ENCODE measurements around the gene DCLK1. TPM values are rescaled to one million over a fixed set of nuclear protein-coding genes. Genes with fewer than 3 reads are reported as not detected.

The DCLK1 gene
- total RNA-seq, 6 experiments from 2014 or later, result 0.07 to 0.12 (median 0.10) TPM; not detected in 2

DNA sequence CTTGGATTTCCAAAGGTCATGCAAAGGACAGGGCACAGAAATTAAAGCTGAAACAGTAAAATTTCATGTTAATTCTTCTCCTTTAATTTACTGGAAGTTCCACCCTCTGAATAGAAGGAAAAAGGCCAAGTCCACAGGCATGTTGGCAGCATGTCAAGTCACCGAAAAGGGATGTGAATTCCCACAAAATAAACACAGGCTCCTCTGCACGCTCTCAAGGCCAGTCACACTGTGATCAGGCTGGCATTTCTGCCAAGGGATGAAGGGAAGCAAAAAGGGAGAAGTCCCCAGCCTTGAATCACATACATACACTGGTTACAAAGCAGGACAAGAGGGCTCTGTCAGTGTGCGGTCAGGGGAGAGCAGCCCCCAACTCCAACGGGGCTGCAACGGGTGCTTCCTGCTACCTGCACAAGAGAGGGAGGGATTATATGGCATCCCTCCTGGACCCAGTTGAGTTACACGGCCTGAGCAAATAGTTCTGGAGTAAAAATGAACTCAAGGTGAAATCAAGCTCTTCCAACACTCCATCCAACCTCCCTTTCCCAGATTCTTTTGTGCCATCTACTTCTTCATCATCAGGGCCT, 6.9 kb downstream of the DCLK1 start:
- H3K4me3 ChIP-seq, result no peak overlapping the region
- H3K36me3 ChIP-seq, result no peaks in the 10 kb centered on the region
- TF ChIP-seq POLR2A (IDR thresholded peaks at IDR 0.05), result no peak
- TF ChIP-seq, protein P1, sequence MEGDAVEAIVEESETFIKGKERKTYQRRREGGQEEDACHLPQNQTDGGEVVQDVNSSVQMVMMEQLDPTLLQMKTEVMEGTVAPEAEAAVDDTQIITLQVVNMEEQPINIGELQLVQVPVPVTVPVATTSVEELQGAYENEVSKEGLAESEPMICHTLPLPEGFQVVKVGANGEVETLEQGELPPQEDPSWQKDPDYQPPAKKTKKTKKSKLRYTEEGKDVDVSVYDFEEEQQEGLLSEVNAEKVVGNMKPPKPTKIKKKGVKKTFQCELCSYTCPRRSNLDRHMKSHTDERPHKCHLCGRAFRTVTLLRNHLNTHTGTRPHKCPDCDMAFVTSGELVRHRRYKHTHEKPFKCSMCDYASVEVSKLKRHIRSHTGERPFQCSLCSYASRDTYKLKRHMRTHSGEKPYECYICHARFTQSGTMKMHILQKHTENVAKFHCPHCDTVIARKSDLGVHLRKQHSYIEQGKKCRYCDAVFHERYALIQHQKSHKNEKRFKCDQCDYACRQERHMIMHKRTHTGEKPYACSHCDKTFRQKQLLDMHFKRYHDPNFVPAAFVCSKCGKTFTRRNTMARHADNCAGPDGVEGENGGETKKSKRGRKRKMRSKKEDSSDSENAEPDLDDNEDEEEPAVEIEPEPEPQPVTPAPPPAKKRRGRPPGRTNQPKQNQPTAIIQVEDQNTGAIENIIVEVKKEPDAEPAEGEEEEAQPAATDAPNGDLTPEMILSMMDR (IDR thresholded peaks at IDR 0.05), result no peak
- no peaks in the 10 kb centered on the region for H3K9me3 ChIP-seq
- intact Hi-C loops (cut with DNase I), result no loop called here
- H3K4me1 ChIP-seq, result no peaks in the 10 kb centered on the region
- no peaks in the 10 kb centered on the region for H3K27me3 ChIP-seq
- no peak overlapping the region for H3K27ac ChIP-seq
- ATAC-seq (no peak), DNase-seq (no peak)
- WGBS (ENCODE audit: insufficient coverage, low coverage, low lambda C conversion rate, missing lambda C conversion rate), result 42% methylated on average over 6 of the region's 6 CpGs

DNA sequence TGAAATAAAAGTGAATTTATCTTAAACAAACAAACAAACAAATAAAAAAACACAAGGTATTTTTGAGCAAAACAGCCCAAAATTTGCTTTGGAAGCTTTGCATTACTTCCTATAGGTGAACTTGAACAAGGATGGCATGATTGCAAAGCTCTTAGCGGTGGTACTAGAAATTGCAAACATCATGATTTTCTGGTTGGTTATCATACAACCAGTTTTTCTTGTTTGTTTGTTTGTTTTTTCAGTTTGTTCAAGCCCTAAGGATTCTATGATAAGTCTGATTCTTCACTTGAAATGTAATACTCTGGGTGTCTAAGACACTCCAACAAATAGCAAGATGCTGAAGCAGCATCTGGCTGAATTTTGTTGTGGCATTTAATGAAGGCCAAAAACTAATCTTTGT, 15.9 kb downstream of the DCLK1 start:
- WGBS (ENCODE audit: insufficient coverage, low coverage, low lambda C conversion rate, missing lambda C conversion rate), result 73% methylated on average over 1 of the region's 1 CpG
- TF ChIP-seq POLR2A (IDR thresholded peaks at IDR 0.05), result no peak
- TF ChIP-seq, protein P1 (IDR thresholded peaks at IDR 0.05), result no peak
- intact Hi-C loops (cut with DNase I), result no loop called here
- H3K4me1 ChIP-seq, result no peaks in the 10 kb centered on the region
- no peak overlapping the region for H3K27ac ChIP-seq
- no peaks in the 10 kb centered on the region for H3K27me3 ChIP-seq
- no peaks in the 10 kb centered on the region for H3K9me3 ChIP-seq
- no peak overlapping the region for H3K4me3 ChIP-seq
- no peak for ATAC-seq
- no peaks in the 10 kb centered on the region for H3K36me3 ChIP-seq
- no peak for DNase-seq

DNA sequence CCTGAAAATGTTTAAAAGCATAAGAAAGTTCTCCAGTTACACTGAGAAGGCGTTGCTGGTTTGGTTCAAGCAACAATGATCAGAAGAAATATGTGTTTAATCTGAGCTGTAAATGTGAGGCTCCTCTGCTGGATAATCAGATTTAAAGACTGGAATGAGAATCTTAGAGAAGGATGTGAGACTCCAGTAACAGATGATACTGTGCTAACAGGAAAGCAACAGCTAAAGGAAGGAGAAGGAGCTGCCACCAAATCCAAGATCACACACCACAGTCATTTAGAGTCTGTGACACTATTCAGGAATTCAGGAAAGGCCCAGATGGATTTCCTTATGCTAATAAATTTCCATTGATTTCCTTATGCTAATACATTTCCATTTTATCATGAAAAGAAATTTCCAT, 16.9 kb downstream of the DCLK1 start:
- Histone ChIP-seq H3K27ac (no peak overlapping the region), H3K36me3 (no peaks in the 10 kb centered on the region), H3K4me1 (no peaks in the 10 kb centered on the region), H3K4me3 (no peak overlapping the region), H3K27me3 (no peaks in the 10 kb centered on the region), H3K9me3 (no peaks in the 10 kb centered on the region)
- ATAC-seq, result no peak
- intact Hi-C loops (cut with DNase I), result no loop called here
- WGBS (ENCODE audit: insufficient coverage, low coverage, low lambda C conversion rate, missing lambda C conversion rate), result 50% methylated on average over 1 of the region's 1 CpG
- DNase-seq, result no peak
- TF ChIP-seq, protein P1 (IDR thresholded peaks at IDR 0.05), result no peak
- TF ChIP-seq POLR2A (IDR thresholded peaks at IDR 0.05), result no peak

DNA sequence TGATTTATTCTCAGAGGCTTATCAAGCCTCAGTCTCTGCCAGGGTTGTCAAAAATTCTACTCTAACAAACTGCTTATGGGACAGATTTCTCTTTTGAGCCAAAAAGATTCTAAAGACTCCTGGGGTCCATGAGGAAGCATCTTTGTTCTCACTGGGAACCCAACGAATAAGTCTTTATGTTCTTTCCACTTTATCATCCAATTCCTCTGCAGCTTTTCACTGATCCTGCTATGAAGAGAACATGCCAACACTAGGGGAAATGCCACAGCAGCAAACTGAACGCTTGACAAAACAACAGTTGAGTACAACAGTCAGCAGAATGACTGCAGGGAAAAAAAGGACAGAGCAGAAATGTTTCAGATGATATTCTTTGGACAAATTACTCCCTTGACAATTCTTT, 22.2 kb downstream of the DCLK1 start:
- WGBS (ENCODE audit: insufficient coverage, low coverage, low lambda C conversion rate, missing lambda C conversion rate), result 46% methylated on average over 2 of the region's 2 CpGs
- Histone ChIP-seq H3K27me3 (no peaks in the 10 kb centered on the region), H3K27ac (no peak overlapping the region), H3K4me3 (no peak overlapping the region), H3K36me3 (no peaks in the 10 kb centered on the region), H3K4me1 (no peaks in the 10 kb centered on the region), H3K9me3 (no peaks in the 10 kb centered on the region)
- intact Hi-C loops (cut with DNase I), result no loop called here
- TF ChIP-seq POLR2A (IDR thresholded peaks at IDR 0.05), result no peak
- TF ChIP-seq, protein P1 (IDR thresholded peaks at IDR 0.05), result no peak
- DNase-seq (no peak), ATAC-seq (no peak)

DNA sequence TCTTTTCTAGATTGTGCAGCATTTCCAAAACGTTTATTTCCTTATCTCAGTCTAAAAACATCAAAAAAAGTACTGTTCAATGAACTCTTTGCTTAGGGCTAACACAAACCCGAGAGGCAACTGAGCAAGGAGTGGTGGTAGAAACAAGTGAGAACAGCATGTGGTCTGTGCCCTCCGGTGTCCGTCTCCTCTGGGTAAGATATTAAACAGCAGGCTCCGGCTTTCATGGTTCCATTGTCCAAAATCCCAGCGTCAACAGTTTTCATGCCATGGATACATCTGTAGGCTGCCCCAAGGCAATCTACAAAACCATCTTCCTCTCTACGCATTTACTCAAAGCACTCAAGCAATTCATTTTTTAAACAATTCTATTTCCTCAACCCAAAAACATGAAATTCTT, 22.8 kb downstream of the DCLK1 start:
- DNase-seq (no peak), ATAC-seq (no peak)
- Histone ChIP-seq H3K9me3 (no peaks in the 10 kb centered on the region), H3K36me3 (no peaks in the 10 kb centered on the region), H3K4me3 (no peak overlapping the region), H3K27me3 (no peaks in the 10 kb centered on the region), H3K27ac (no peak overlapping the region), H3K4me1 (no peaks in the 10 kb centered on the region)
- intact Hi-C loops (cut with DNase I), result no loop called here
- TF ChIP-seq POLR2A (IDR thresholded peaks at IDR 0.05), result no peak
- TF ChIP-seq, protein P1 (IDR thresholded peaks at IDR 0.05), result no peak
- 39% methylated on average over 7 of the region's 7 CpGs for WGBS (ENCODE audit: insufficient coverage, low coverage, low lambda C conversion rate, missing lambda C conversion rate)

Measured in right lobe of liver (tissue), 6 donors.